MM.1S (cell line): Measurements from ENCODE around the gene NCOA3.

ENCODE experiments used
- EZH2 ChIP-seq: fragments of 300-600 bp; sonication (generic); optimal IDR thresholded peaks from 2 replicates; pipeline ENCODE3; 2017; ENCODE audit warnings: low read depth, mild to moderate bottlenecking, antibody characterized with exemption, low read length, mixed read lengths
- TF ChIP-seq, protein P1 (sequence below): fragments of 300-600 bp; sonication (generic); IDR thresholded peaks from 2 replicates; pipeline ENCODE4 v1.5.1; 2016; ENCODE audit warnings: antibody characterized with exemption, low read length, mixed read lengths

DNA sequence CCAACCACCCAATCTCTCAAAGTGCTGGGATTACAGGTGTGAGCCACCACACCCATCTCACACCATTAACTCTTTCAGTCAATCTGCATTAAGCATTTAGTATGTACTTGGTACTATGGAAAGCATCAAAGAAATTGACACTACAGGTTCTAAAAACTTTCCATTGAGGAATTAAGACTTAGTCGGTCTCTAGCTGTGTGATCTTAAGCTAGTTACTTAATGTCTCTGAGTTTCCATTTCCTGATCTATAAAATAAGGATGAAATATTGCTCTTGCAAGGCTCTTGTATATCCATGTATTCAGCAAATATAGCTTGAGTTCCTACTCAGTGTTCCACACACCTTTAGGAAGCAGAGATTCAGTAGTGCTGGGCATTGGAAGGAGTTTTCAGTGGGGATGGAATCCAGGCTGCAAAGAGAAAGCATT, 48.9 kb upstream of the NCOA3 start:
- TF ChIP-seq, protein P1, sequence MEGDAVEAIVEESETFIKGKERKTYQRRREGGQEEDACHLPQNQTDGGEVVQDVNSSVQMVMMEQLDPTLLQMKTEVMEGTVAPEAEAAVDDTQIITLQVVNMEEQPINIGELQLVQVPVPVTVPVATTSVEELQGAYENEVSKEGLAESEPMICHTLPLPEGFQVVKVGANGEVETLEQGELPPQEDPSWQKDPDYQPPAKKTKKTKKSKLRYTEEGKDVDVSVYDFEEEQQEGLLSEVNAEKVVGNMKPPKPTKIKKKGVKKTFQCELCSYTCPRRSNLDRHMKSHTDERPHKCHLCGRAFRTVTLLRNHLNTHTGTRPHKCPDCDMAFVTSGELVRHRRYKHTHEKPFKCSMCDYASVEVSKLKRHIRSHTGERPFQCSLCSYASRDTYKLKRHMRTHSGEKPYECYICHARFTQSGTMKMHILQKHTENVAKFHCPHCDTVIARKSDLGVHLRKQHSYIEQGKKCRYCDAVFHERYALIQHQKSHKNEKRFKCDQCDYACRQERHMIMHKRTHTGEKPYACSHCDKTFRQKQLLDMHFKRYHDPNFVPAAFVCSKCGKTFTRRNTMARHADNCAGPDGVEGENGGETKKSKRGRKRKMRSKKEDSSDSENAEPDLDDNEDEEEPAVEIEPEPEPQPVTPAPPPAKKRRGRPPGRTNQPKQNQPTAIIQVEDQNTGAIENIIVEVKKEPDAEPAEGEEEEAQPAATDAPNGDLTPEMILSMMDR, result no peak
- TF ChIP-seq EZH2, result no peak
